GM23338 (cell line): Measurements from ENCODE around the gene PAX3. TPM values are rescaled to one million over a fixed set of nuclear protein-coding genes. Genes with fewer than 3 reads are reported as not detected.

Experiments
- ATAC-seq: fragments of 200-7000 bp; cut with Tn5 transposase; 3 replicates; pipeline ENCODE4 v1.9.1; 2020
- DNase-seq: peaks from one replicate; pipeline ENCODE4 v3.0.0-alpha.2; 2015; ENCODE audit warnings: low spot score
- H2AFZ ChIP-seq: fragments of 200-600 bp; sonication (generic); 2 replicates; pipeline ENCODE4 v1.8.0; 2016; ENCODE audit warnings: antibody characterized with exemption, mild to moderate bottlenecking, moderate library complexity
- H3F3A ChIP-seq: fragments of 200-600 bp; sonication (generic); replicated peaks from 2 replicates; pipeline ENCODE4 v1.8.0; 2017; ENCODE audit warnings: antibody characterized with exemption, mixed run types, low read depth
- H3K27ac ChIP-seq: fragments of 200-600 bp; sonication (generic); 2 replicates; pipeline ENCODE4 v1.6.1; 2016; ENCODE audit warnings: low read depth
- H3K27me3 ChIP-seq: fragments of 200-600 bp; sonication (generic); 2 replicates; pipeline ENCODE4 v1.8.0; 2016; ENCODE audit warnings: mild to moderate bottlenecking, mixed run types, moderate library complexity; ENCODE audit not compliant: insufficient read depth
- H3K36me3 ChIP-seq: fragments of 200-600 bp; sonication (generic); 2 replicates; pipeline ENCODE4 v1.8.0; 2016; ENCODE audit warnings: mild to moderate bottlenecking; ENCODE audit not compliant: insufficient read depth
- H3K4me1 ChIP-seq: fragments of 200-600 bp; sonication (generic); 2 replicates; pipeline ENCODE4 v1.8.0; 2016; ENCODE audit warnings: mild to moderate bottlenecking, moderate library complexity; ENCODE audit not compliant: insufficient read depth
- H3K4me2 ChIP-seq: fragments of 200-600 bp; sonication (generic); 2 replicates; pipeline ENCODE4 v1.7.1; 2017; ENCODE audit warnings: mixed run types
- H3K4me3 ChIP-seq: fragments of 200-600 bp; sonication (generic); 2 replicates; pipeline ENCODE4 v1.6.1; 2016; ENCODE audit warnings: mixed run types
- H3K79me2 ChIP-seq: fragments of 200-600 bp; sonication (generic); replicated peaks from 2 replicates; pipeline ENCODE4 v1.8.0; 2017; ENCODE audit warnings: mild to moderate bottlenecking; ENCODE audit not compliant: insufficient read depth
- H3K9me2 ChIP-seq: fragments of 200-600 bp; sonication (generic); 2 replicates; pipeline ENCODE4 v1.8.0; 2017; ENCODE audit not compliant: insufficient read depth
- H4K20me1 ChIP-seq: fragments of 200-600 bp; sonication (generic); replicated peaks from 2 replicates; pipeline ENCODE4 v1.8.0; 2017; ENCODE audit warnings: mild to moderate bottlenecking; ENCODE audit not compliant: insufficient read depth
- H3K27ac Mint-ChIP-seq: 2 replicates; pipeline ENCODE4 v1.8.0; 2020; ENCODE audit warnings: inconsistent platforms, mild to moderate bottlenecking, moderate library complexity, mixed read lengths
- H3K27me3 Mint-ChIP-seq: 3 replicates; pipeline ENCODE4 v1.8.0; 2022; ENCODE audit warnings: low read depth, mild to moderate bottlenecking, moderate library complexity, mixed read lengths, inconsistent platforms; ENCODE audit not compliant: insufficient read depth, poor library complexity
- H3K36me3 Mint-ChIP-seq: 3 replicates; pipeline ENCODE4 v1.8.0; 2021; ENCODE audit warnings: low read depth, mild to moderate bottlenecking, inconsistent platforms, moderate library complexity, mixed read lengths
- H3K4me1 Mint-ChIP-seq: 3 replicates; pipeline ENCODE4 v1.8.0; 2020; ENCODE audit warnings: mild to moderate bottlenecking, inconsistent platforms, mixed read lengths
- H3K4me3 Mint-ChIP-seq: 3 replicates; pipeline ENCODE4 v1.8.0; 2021; ENCODE audit warnings: moderate library complexity, mild to moderate bottlenecking, inconsistent platforms, mixed read lengths
- H3K9me3 Mint-ChIP-seq: 3 replicates; pipeline ENCODE4 v1.8.0; 2020; ENCODE audit warnings: moderate library complexity, mild to moderate bottlenecking, inconsistent platforms, mixed read lengths
- CREB1 ChIP-seq: fragments of 250-450 bp; sonication (Bioruptor Pico); IDR thresholded peaks from 2 replicates; pipeline ENCODE4 v1.5.0; 2020; ENCODE audit warnings: low read depth, mild to moderate bottlenecking, moderate library complexity
- EZH2 ChIP-seq: fragments of 200-600 bp; sonication (generic); IDR thresholded peaks from one replicate; pipeline ENCODE4 v1.8.0; 2017; ENCODE audit warnings: antibody characterized with exemption, mild to moderate bottlenecking, low read depth; ENCODE audit not compliant: unreplicated experiment
- EZH2phosphoT487 ChIP-seq: fragments of 200-600 bp; sonication (generic); IDR thresholded peaks from one replicate; pipeline ENCODE4 v1.8.1; 2018; ENCODE audit warnings: antibody characterized with exemption; ENCODE audit not compliant: unreplicated experiment
- JUNB ChIP-seq: IDR thresholded peaks from one replicate; pipeline ENCODE4 v1.6.1; 2016; ENCODE audit warnings: antibody characterized with exemption; ENCODE audit not compliant: unreplicated experiment
- NANOG ChIP-seq: IDR thresholded peaks from 2 replicates; pipeline ENCODE4 v1.6.1; 2016; ENCODE audit warnings: antibody characterized with exemption, borderline replicate concordance
- POLR2AphosphoS5 ChIP-seq: IDR thresholded peaks from 2 replicates; pipeline ENCODE4 v1.6.1; 2016; ENCODE audit warnings: antibody characterized with exemption, low read depth
- STAT1 ChIP-seq: IDR thresholded peaks from one replicate; pipeline ENCODE4 v1.6.1; 2016; ENCODE audit warnings: antibody characterized with exemption; ENCODE audit not compliant: unreplicated experiment
- ZNF114 ChIP-seq: fragments of 250-450 bp; sonication (Bioruptor Pico); IDR thresholded peaks from 2 replicates; pipeline ENCODE4 v1.5.0; 2020; ENCODE audit warnings: mild to moderate bottlenecking, moderate library complexity
- ZNF331 ChIP-seq: fragments of 250-450 bp; sonication (Bioruptor Pico); IDR thresholded peaks from 2 replicates; pipeline ENCODE4 v1.5.0; 2020; ENCODE audit warnings: low read depth, mild to moderate bottlenecking, moderate library complexity
- polyA plus RNA-seq: library from polyadenylated mRNA; unstranded; fragments of >200 nt; fragmentation: Nextera tagmentation; extraction: Ambion mirVana; gene quantifications from 2 replicates; pipeline ENCODE4 v1.2.1, GENCODE V29; 2016
- total RNA-seq: library from RNA; depleted of rRNA; stranded (reverse); fragments of >200 nt; shearing (Covaris generic); gene quantifications from 2 replicates; pipeline ENCODE4 v1.2.3, GENCODE V29; 2014
- TF ChIP-seq, protein P1 (sequence below): IDR thresholded peaks from 2 replicates; pipeline ENCODE4 v1.6.1; 2016; ENCODE audit warnings: antibody characterized with exemption
- TF ChIP-seq, protein P2 (sequence below): fragments of 250-450 bp; sonication (Bioruptor Pico); IDR thresholded peaks from 2 replicates; pipeline ENCODE4 v1.5.0; 2020; ENCODE audit warnings: mild to moderate bottlenecking, moderate library complexity
- TF ChIP-seq, protein P3 (sequence below), 2 experiments: fragments of 200-600 bp in 1 of 2; sonication (generic) in 1 of 2; conservative IDR thresholded peaks; 2 replicates each; pipeline versions ENCODE4 v1.5.1 to v1.6.1; 2016 to 2017; ENCODE audit warnings: antibody characterized with exemption in 2 of 2, low read depth in 2 of 2, mild to moderate bottlenecking in 2 of 2, moderate library complexity in 1 of 2
- TF ChIP-seq, protein P4 (sequence below): IDR thresholded peaks from one replicate; pipeline ENCODE4 v1.6.1; 2018; ENCODE audit warnings: antibody characterized with exemption; ENCODE audit not compliant: unreplicated experiment

Gene PAX3
- total and polyA plus RNA-seq, 2 experiments from 2014 or later: not detected

DNA sequence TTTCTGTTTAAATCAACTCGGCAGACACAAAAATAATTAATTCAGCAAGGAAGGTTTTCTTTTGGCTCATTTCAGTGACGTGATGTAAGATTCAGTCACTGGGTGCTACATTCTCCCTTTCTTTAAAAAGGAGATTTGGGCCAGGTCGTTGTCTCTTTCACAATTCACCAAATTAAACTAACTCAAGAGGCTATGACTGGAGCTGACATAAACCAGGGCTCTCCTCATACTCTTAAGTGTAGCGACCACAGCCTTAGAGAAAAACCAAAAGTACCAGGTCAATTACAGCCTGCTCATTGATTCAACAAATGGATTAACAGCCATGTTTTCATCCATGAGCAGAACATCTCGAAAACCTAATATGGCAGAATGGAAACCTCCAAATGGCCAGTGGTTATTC, 85.7 kb downstream of the PAX3 start (continued):
- TF ChIP-seq NANOG (no peak), JUNB (no peak), EZH2 (no peak), ZNF114 (CRISPR knock-in tag) (no peak)

DNA sequence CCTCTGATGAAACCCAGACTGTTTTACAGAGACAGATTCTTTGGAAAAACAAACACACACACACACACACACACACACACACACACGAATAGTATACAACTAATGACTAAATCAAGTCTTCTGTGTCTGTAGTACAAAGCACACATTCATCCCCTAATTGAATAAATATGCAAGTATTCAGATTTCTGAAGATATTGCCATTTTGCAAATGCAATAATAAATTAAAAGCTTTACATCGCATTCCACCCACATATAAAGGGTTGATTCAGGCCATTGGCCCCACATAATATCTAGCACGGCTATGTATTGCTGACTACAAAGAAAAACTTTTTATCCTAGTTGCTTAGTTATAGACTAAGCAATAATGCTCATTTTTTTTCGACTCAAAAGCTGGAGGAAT, 86.2 kb downstream of the PAX3 start:
- H2AFZ ChIP-seq: no peak overlapping the region
- Mint-ChIP-seq H3K4me1 (peaks cover 15% of the 10 kb centered on the region), H3K9me3 (no peaks in the 10 kb centered on the region), H3K4me3 (no peak overlapping the region), H3K36me3 (no peaks in the 10 kb centered on the region), H3K27ac (no peak overlapping the region), H3K27me3 (no peaks in the 10 kb centered on the region)
- no peaks in the 10 kb centered on the region for H3K36me3 ChIP-seq
- no peaks in the 10 kb centered on the region for H3K27me3 ChIP-seq
- no peaks in the 10 kb centered on the region for H3F3A ChIP-seq
- H3K9me2 ChIP-seq: peaks cover 3% of the 10 kb centered on the region; the same call in 1 of the 2 replicates
- no peak overlapping the region for H3K27ac ChIP-seq
- ATAC-seq (no peak), DNase-seq (no peak)
- H3K4me3 ChIP-seq: no peak overlapping the region
- H3K79me2 ChIP-seq: no peaks in the 10 kb centered on the region
- H3K4me1 ChIP-seq: 0 out of 2 replicates have a peak, but pooled peaks cover 3% of the 10 kb centered on the region
- no peak for TF ChIP-seq EZH2
- TF ChIP-seq, protein P1, sequence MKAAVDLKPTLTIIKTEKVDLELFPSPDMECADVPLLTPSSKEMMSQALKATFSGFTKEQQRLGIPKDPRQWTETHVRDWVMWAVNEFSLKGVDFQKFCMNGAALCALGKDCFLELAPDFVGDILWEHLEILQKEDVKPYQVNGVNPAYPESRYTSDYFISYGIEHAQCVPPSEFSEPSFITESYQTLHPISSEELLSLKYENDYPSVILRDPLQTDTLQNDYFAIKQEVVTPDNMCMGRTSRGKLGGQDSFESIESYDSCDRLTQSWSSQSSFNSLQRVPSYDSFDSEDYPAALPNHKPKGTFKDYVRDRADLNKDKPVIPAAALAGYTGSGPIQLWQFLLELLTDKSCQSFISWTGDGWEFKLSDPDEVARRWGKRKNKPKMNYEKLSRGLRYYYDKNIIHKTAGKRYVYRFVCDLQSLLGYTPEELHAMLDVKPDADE: no peak
- no peak for TF ChIP-seq EZH2phosphoT487
- no peak for TF ChIP-seq JUNB
- TF ChIP-seq, protein P2, sequence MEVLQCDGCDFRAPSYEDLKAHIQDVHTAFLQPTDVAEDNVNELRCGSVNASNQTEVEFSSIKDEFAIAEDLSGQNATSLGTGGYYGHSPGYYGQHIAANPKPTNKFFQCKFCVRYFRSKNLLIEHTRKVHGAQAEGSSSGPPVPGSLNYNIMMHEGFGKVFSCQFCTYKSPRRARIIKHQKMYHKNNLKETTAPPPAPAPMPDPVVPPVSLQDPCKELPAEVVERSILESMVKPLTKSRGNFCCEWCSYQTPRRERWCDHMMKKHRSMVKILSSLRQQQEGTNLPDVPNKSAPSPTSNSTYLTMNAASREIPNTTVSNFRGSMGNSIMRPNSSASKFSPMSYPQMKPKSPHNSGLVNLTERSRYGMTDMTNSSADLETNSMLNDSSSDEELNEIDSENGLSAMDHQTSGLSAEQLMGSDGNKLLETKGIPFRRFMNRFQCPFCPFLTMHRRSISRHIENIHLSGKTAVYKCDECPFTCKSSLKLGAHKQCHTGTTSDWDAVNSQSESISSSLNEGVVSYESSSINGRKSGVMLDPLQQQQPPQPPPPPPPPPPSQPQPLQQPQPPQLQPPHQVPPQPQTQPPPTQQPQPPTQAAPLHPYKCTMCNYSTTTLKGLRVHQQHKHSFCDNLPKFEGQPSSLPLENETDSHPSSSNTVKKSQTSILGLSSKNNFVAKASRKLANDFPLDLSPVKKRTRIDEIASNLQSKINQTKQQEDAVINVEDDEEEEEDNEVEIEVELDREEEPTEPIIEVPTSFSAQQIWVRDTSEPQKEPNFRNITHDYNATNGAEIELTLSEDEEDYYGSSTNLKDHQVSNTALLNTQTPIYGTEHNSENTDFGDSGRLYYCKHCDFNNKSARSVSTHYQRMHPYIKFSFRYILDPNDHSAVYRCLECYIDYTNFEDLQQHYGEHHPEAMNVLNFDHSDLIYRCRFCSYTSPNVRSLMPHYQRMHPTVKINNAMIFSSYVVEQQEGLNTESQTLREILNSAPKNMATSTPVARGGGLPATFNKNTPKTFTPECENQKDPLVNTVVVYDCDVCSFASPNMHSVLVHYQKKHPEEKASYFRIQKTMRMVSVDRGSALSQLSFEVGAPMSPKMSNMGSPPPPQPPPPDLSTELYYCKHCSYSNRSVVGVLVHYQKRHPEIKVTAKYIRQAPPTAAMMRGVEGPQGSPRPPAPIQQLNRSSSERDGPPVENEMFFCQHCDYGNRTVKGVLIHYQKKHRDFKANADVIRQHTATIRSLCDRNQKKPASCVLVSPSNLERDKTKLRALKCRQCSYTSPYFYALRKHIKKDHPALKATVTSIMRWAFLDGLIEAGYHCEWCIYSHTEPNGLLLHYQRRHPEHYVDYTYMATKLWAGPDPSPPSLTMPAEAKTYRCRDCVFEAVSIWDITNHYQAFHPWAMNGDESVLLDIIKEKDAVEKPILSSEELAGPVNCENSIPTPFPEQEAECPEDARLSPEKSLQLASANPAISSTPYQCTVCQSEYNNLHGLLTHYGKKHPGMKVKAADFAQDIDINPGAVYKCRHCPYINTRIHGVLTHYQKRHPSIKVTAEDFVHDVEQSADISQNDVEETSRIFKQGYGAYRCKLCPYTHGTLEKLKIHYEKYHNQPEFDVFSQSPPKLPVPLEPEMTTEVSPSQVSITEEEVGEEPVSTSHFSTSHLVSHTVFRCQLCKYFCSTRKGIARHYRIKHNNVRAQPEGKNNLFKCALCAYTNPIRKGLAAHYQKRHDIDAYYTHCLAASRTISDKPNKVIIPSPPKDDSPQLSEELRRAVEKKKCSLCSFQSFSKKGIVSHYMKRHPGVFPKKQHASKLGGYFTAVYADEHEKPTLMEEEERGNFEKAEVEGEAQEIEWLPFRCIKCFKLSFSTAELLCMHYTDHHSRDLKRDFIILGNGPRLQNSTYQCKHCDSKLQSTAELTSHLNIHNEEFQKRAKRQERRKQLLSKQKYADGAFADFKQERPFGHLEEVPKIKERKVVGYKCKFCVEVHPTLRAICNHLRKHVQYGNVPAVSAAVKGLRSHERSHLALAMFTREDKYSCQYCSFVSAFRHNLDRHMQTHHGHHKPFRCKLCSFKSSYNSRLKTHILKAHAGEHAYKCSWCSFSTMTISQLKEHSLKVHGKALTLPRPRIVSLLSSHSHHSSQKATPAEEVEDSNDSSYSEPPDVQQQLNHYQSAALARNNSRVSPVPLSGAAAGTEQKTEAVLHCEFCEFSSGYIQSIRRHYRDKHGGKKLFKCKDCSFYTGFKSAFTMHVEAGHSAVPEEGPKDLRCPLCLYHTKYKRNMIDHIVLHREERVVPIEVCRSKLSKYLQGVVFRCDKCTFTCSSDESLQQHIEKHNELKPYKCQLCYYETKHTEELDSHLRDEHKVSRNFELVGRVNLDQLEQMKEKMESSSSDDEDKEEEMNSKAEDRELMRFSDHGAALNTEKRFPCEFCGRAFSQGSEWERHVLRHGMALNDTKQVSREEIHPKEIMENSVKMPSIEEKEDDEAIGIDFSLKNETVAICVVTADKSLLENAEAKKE (CRISPR knock-in tag): no peak
- TF ChIP-seq ZNF114 (CRISPR knock-in tag): no peak
- no peak for TF ChIP-seq ZNF331 (CRISPR knock-in tag)
- TF ChIP-seq STAT1: no peak
- TF ChIP-seq, protein P3, sequence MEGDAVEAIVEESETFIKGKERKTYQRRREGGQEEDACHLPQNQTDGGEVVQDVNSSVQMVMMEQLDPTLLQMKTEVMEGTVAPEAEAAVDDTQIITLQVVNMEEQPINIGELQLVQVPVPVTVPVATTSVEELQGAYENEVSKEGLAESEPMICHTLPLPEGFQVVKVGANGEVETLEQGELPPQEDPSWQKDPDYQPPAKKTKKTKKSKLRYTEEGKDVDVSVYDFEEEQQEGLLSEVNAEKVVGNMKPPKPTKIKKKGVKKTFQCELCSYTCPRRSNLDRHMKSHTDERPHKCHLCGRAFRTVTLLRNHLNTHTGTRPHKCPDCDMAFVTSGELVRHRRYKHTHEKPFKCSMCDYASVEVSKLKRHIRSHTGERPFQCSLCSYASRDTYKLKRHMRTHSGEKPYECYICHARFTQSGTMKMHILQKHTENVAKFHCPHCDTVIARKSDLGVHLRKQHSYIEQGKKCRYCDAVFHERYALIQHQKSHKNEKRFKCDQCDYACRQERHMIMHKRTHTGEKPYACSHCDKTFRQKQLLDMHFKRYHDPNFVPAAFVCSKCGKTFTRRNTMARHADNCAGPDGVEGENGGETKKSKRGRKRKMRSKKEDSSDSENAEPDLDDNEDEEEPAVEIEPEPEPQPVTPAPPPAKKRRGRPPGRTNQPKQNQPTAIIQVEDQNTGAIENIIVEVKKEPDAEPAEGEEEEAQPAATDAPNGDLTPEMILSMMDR (conservative IDR thresholded peaks at IDR 0.05; ENCODE audit: low read depth in 2 of 2): no peak
- no peak for TF ChIP-seq POLR2AphosphoS5
- TF ChIP-seq, protein P4, sequence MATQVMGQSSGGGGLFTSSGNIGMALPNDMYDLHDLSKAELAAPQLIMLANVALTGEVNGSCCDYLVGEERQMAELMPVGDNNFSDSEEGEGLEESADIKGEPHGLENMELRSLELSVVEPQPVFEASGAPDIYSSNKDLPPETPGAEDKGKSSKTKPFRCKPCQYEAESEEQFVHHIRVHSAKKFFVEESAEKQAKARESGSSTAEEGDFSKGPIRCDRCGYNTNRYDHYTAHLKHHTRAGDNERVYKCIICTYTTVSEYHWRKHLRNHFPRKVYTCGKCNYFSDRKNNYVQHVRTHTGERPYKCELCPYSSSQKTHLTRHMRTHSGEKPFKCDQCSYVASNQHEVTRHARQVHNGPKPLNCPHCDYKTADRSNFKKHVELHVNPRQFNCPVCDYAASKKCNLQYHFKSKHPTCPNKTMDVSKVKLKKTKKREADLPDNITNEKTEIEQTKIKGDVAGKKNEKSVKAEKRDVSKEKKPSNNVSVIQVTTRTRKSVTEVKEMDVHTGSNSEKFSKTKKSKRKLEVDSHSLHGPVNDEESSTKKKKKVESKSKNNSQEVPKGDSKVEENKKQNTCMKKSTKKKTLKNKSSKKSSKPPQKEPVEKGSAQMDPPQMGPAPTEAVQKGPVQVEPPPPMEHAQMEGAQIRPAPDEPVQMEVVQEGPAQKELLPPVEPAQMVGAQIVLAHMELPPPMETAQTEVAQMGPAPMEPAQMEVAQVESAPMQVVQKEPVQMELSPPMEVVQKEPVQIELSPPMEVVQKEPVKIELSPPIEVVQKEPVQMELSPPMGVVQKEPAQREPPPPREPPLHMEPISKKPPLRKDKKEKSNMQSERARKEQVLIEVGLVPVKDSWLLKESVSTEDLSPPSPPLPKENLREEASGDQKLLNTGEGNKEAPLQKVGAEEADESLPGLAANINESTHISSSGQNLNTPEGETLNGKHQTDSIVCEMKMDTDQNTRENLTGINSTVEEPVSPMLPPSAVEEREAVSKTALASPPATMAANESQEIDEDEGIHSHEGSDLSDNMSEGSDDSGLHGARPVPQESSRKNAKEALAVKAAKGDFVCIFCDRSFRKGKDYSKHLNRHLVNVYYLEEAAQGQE: no peak
- no peak for TF ChIP-seq CREB1 (CRISPR knock-in tag)
- no peak for TF ChIP-seq NANOG
- H3K4me2 ChIP-seq: no peak overlapping the region
- H4K20me1 ChIP-seq: no peaks in the 10 kb centered on the region
